Measurements from ENCODE around the gene COPZ2.
A peak's percentile ranks its signal among the peaks of the same experiment; 100 is the strongest.
"Not testable (repeated sequence)": the region's sequence is repeated elsewhere in the genome, so short reads cannot be mapped to it uniquely, and the experiment has no call there.

COPZ2 gene

GRCh38 chr17:48024149-48025039 lies 13.2 kb downstream of the COPZ2 start:
- H3K36me3 ChIP-seq (ENCODE audit: control insufficient read depth in 1 of 2, insufficient read depth in 2 of 2, low read length in 2 of 2): no peaks in the 10 kb centered on the region
- peak overlapping the region in 1 of 2 donors; percentile 20 for H3K9ac ChIP-seq (ENCODE audit: low read depth in 1 of 2, low read length in 2 of 2)
- no peak overlapping the region for H3K27ac ChIP-seq (ENCODE audit: low read depth, low read length)

GRCh38 chr17:48023400-48024148 lies 14.0 kb downstream of the COPZ2 start:
- Histone ChIP-seq H3K27me3 (ENCODE audit: control insufficient read depth in 1 of 2, insufficient read depth in 2 of 2, low read length in 2 of 2) (peaks cover 11 to 17% of the 10 kb centered on the region in 2 donors), H3K36me3 (ENCODE audit: control insufficient read depth in 1 of 2, insufficient read depth in 2 of 2, low read length in 2 of 2) (no peaks in the 10 kb centered on the region), H3K4me1 (ENCODE audit: control insufficient read depth in 1 of 2, insufficient read depth in 2 of 2, low read length in 2 of 2) (peaks cover 31 to 37% of the 10 kb centered on the region in 2 donors), H3K27ac (ENCODE audit: low read depth, low read length) (no peak overlapping the region), H3K9me3 (ENCODE audit: control insufficient read depth in 1 of 2, low read length in 2 of 2) (no peaks in the 10 kb centered on the region), H3K9ac (ENCODE audit: low read depth in 1 of 2, low read length in 2 of 2) (peak overlapping the region in 1 of 2 donors; percentile 25), H3K4me3 (ENCODE audit: low read depth in 1 of 2, low read length in 2 of 2) (peak overlapping the region; percentile 71 to 76)

More at GRCh38 chr17:48024149-48025039, 13.2 kb downstream of the COPZ2 start:
- H3K4me1 ChIP-seq (ENCODE audit: control insufficient read depth in 1 of 2, insufficient read depth in 2 of 2, low read length in 2 of 2): peaks cover 31 to 37% of the 10 kb centered on the region in 2 donors
- peak overlapping the region; percentile 71 to 76 for H3K4me3 ChIP-seq (ENCODE audit: low read depth in 1 of 2, low read length in 2 of 2)
- H3K9me3 ChIP-seq (ENCODE audit: control insufficient read depth in 1 of 2, low read length in 2 of 2): no peaks in the 10 kb centered on the region
- peaks cover 11 to 17% of the 10 kb centered on the region in 2 donors for H3K27me3 ChIP-seq (ENCODE audit: control insufficient read depth in 1 of 2, insufficient read depth in 2 of 2, low read length in 2 of 2)

- Histone ChIP-seq H3K27ac (ENCODE audit: low read depth, low read length) (no peak overlapping the region), H3K4me3 (ENCODE audit: low read depth in 1 of 2, low read length in 2 of 2) (no peak overlapping the region), H3K9ac (ENCODE audit: low read depth in 1 of 2, low read length in 2 of 2) (no peak overlapping the region), H3K36me3 (ENCODE audit: control insufficient read depth in 1 of 2, insufficient read depth in 2 of 2, low read length in 2 of 2) (no peaks in the 10 kb centered on the region), H3K4me1 (ENCODE audit: control insufficient read depth in 1 of 2, insufficient read depth in 2 of 2, low read length in 2 of 2) (peaks cover 31 to 37% of the 10 kb centered on the region in 2 donors), H3K9me3 (ENCODE audit: control insufficient read depth in 1 of 2, low read length in 2 of 2) (no peaks in the 10 kb centered on the region), H3K27me3 (ENCODE audit: control insufficient read depth in 1 of 2, insufficient read depth in 2 of 2, low read length in 2 of 2) (peaks cover 11 to 17% of the 10 kb centered on the region in 2 donors)
Measured at GRCh38 chr17:48022901-48023300, 14.7 kb downstream of the COPZ2 start.

GRCh38 chr17:48021934-48022333 lies 15.7 kb downstream of the COPZ2 start:
- Histone ChIP-seq H3K4me1 (ENCODE audit: control insufficient read depth in 1 of 2, insufficient read depth in 2 of 2, low read length in 2 of 2) (peaks cover 31 to 35% of the 10 kb centered on the region in 2 donors), H3K36me3 (ENCODE audit: control insufficient read depth in 1 of 2, insufficient read depth in 2 of 2, low read length in 2 of 2) (no peaks in the 10 kb centered on the region), H3K4me3 (ENCODE audit: low read depth in 1 of 2, low read length in 2 of 2) (no peak overlapping the region), H3K27ac (ENCODE audit: low read depth, low read length) (no peak overlapping the region), H3K27me3 (ENCODE audit: control insufficient read depth in 1 of 2, insufficient read depth in 2 of 2, low read length in 2 of 2) (peaks cover 11 to 17% of the 10 kb centered on the region in 2 donors), H3K9me3 (ENCODE audit: control insufficient read depth in 1 of 2, low read length in 2 of 2) (no peaks in the 10 kb centered on the region), H3K9ac (ENCODE audit: low read depth in 1 of 2, low read length in 2 of 2) (no peak overlapping the region)

- not testable (repeated sequence) for H3K27ac ChIP-seq (ENCODE audit: low read depth, low read length); H3K4me1 ChIP-seq (ENCODE audit: control insufficient read depth in 1 of 2, insufficient read depth in 2 of 2, low read length in 2 of 2); H3K4me3 ChIP-seq (ENCODE audit: low read depth in 1 of 2, low read length in 2 of 2); H3K36me3 ChIP-seq (ENCODE audit: control insufficient read depth in 1 of 2, insufficient read depth in 2 of 2, low read length in 2 of 2); H3K9me3 ChIP-seq (ENCODE audit: control insufficient read depth in 1 of 2, low read length in 2 of 2); H3K9ac ChIP-seq (ENCODE audit: low read depth in 1 of 2, low read length in 2 of 2)
- peaks cover 25 to 26% of the 10 kb centered on the region in 2 donors for H3K27me3 ChIP-seq (ENCODE audit: control insufficient read depth in 1 of 2, insufficient read depth in 2 of 2, low read length in 2 of 2)
Measured at GRCh38 chr17:48017817-48018158, 19.8 kb downstream of the COPZ2 start.

- Histone ChIP-seq H3K27me3 (ENCODE audit: control insufficient read depth in 1 of 2, insufficient read depth in 2 of 2, low read length in 2 of 2) (peaks cover 27 to 32% of the 10 kb centered on the region in 2 donors), H3K4me1 (ENCODE audit: control insufficient read depth in 1 of 2, insufficient read depth in 2 of 2, low read length in 2 of 2) (peaks cover 6 to 9% of the 10 kb centered on the region in 2 donors), H3K4me3 (ENCODE audit: low read depth in 1 of 2, low read length in 2 of 2) (no peak overlapping the region), H3K27ac (ENCODE audit: low read depth, low read length) (no peak overlapping the region), H3K9me3 (ENCODE audit: control insufficient read depth in 1 of 2, low read length in 2 of 2) (no peaks in the 10 kb centered on the region), H3K36me3 (ENCODE audit: control insufficient read depth in 1 of 2, insufficient read depth in 2 of 2, low read length in 2 of 2) (no peaks in the 10 kb centered on the region), H3K9ac (ENCODE audit: low read depth in 1 of 2, low read length in 2 of 2) (no peak overlapping the region)
Measured at GRCh38 chr17:48016112-48016511, 21.5 kb downstream of the COPZ2 start.

- Histone ChIP-seq H3K4me3 (ENCODE audit: low read depth in 1 of 2, low read length in 2 of 2) (no peak overlapping the region), H3K9me3 (ENCODE audit: control insufficient read depth in 1 of 2, low read length in 2 of 2) (no peaks in the 10 kb centered on the region)
Measured at GRCh38 chr17:48014595-48015111, 22.9 kb downstream of the COPZ2 start.

GRCh38 chr17:48013876-48014594 lies 23.6 kb downstream of the COPZ2 start:
- Histone ChIP-seq H3K27me3 (ENCODE audit: control insufficient read depth in 1 of 2, insufficient read depth in 2 of 2, low read length in 2 of 2) (peaks cover 31 to 34% of the 10 kb centered on the region in 2 donors), H3K9me3 (ENCODE audit: control insufficient read depth in 1 of 2, low read length in 2 of 2) (no peaks in the 10 kb centered on the region), H3K9ac (ENCODE audit: low read depth in 1 of 2, low read length in 2 of 2) (no peak overlapping the region), H3K27ac (ENCODE audit: low read depth, low read length) (no peak overlapping the region), H3K36me3 (ENCODE audit: control insufficient read depth in 1 of 2, insufficient read depth in 2 of 2, low read length in 2 of 2) (no peaks in the 10 kb centered on the region), H3K4me3 (ENCODE audit: low read depth in 1 of 2, low read length in 2 of 2) (no peak overlapping the region), H3K4me1 (ENCODE audit: control insufficient read depth in 1 of 2, insufficient read depth in 2 of 2, low read length in 2 of 2) (peaks cover 6 to 10% of the 10 kb centered on the region in 2 donors)

More at GRCh38 chr17:48014595-48015111, 22.9 kb downstream of the COPZ2 start:
- Histone ChIP-seq H3K4me1 (ENCODE audit: control insufficient read depth in 1 of 2, insufficient read depth in 2 of 2, low read length in 2 of 2) (peaks cover 6 to 10% of the 10 kb centered on the region in 2 donors), H3K9ac (ENCODE audit: low read depth in 1 of 2, low read length in 2 of 2) (no peak overlapping the region), H3K27me3 (ENCODE audit: control insufficient read depth in 1 of 2, insufficient read depth in 2 of 2, low read length in 2 of 2) (peaks cover 29 to 34% of the 10 kb centered on the region in 2 donors), H3K27ac (ENCODE audit: low read depth, low read length) (no peak overlapping the region), H3K36me3 (ENCODE audit: control insufficient read depth in 1 of 2, insufficient read depth in 2 of 2, low read length in 2 of 2) (no peaks in the 10 kb centered on the region)

- peaks cover 31 to 34% of the 10 kb centered on the region in 2 donors for H3K27me3 ChIP-seq (ENCODE audit: control insufficient read depth in 1 of 2, insufficient read depth in 2 of 2, low read length in 2 of 2)
- H3K4me3 ChIP-seq (ENCODE audit: low read depth in 1 of 2, low read length in 2 of 2): no peak overlapping the region
Measured at GRCh38 chr17:48012654-48013053, 24.9 kb downstream of the COPZ2 start.

More at GRCh38 chr17:48012654-48013053, 24.9 kb downstream of the COPZ2 start:
- Histone ChIP-seq H3K9ac (ENCODE audit: low read depth in 1 of 2, low read length in 2 of 2) (no peak overlapping the region), H3K9me3 (ENCODE audit: control insufficient read depth in 1 of 2, low read length in 2 of 2) (no peaks in the 10 kb centered on the region), H3K4me1 (ENCODE audit: control insufficient read depth in 1 of 2, insufficient read depth in 2 of 2, low read length in 2 of 2) (peaks cover 6 to 10% of the 10 kb centered on the region in 2 donors), H3K27ac (ENCODE audit: low read depth, low read length) (no peak overlapping the region), H3K36me3 (ENCODE audit: control insufficient read depth in 1 of 2, insufficient read depth in 2 of 2, low read length in 2 of 2) (no peaks in the 10 kb centered on the region)
